Erythroblast (primary cell): ENCODE data around the gene FAM3A.

Experiments used
- GATA1 ChIP-seq: IDR thresholded peaks from 2 replicates; pipeline ENCODE4 v1.6.1; 2011; ENCODE audit warnings: low read depth, mild to moderate bottlenecking, control low read depth, low read length, moderate library complexity
- POLR2A ChIP-seq: IDR thresholded peaks from 2 replicates; pipeline ENCODE4 v1.6.1; 2011; ENCODE audit warnings: mild to moderate bottlenecking, low read length

DNA sequence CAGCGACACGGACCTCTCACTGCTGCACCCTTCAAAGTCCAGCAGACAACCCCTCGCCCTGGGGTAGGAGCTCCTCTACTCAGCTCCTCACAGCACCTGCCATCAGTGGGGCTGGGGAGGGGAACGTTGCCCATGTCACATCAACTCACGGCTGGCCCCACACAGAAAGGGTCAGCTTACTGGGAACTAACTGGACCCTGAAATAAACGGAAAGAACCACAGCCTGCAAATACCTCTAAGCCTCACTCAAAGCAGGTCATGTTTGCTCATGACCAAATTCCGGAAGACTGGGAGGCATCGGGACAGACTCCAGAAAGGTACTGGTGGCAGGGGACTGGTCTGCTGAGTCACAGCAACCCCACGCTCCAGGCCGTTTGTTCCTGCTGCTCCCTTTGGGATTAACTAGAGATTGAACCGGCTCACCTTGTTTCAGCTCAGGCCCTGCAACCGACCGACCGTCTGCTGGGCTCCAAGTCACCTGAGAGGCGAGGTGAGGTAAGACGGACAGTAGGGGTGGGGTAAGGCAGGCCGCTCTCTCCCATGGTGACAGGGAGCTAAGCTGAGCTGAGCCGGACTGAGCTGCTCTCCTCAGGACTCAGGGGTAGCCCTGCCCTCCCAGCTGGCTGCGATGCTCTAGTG is 25.0 kb upstream of the FAM3A start:
- no peak for TF ChIP-seq POLR2A
- no peak for TF ChIP-seq GATA1
